ENCODE measurements around the gene C1orf74.

GRCh38 chr1:209741193-209741592, 43.2 kb downstream of the C1orf74 start:
- no peak for TF ChIP-seq EZH2 (IDR thresholded peaks at IDR 0.05; ENCODE audit: insufficient read depth, poor library complexity, severe bottlenecking)
- TF ChIP-seq EZH2phosphoT487 (IDR thresholded peaks at IDR 0.05; ENCODE audit: insufficient read depth, low read depth), result no peak
